HCT116 (cell line): Measurements from ENCODE around the gene CISTR. TPM values are rescaled to one million over a fixed set of nuclear protein-coding genes. Genes with fewer than 3 reads are reported as not detected.

Experiments used
- ATAC-seq: fragments of 200-7000 bp; cut with Tn5 transposase; 2 replicates; pipeline ENCODE4 v1.9.1; 2020; ENCODE audit warnings: mild to moderate bottlenecking, moderate library complexity
- BruUV-seq: library from RNA; stranded (reverse); fragments of 400-500 nt; replicated peaks from 2 replicates; lab custom pipeline; 2021; lab: Mats Ljungman, UMichigan
- CTCF ChIA-PET: fragments of 300-600 bp; sonication (Branson Sonifier 250); formaldehyde crosslinking; loops from one replicate; lab custom pipeline; 2021; ENCODE audit warnings: antibody characterized with exemption; lab: Charles Lee
- POLR2A ChIA-PET: fragments of 300-600, 350-600 bp; sonication (Branson Sonifier 250); formaldehyde crosslinking; loops from one replicate; lab custom pipeline; 2021; ENCODE audit warnings: antibody characterized with exemption; lab: Charles Lee
- RAD21 ChIA-PET, 2 experiments: fragments of 300-600 bp; sonication (Branson Sonifier 250); formaldehyde crosslinking; loops; one replicate each; lab custom pipeline; 2023; ENCODE audit warnings: low total read pairs in 2 of 2; ENCODE audit not compliant: uncharacterized antibody in 2 of 2, unreplicated experiment in 2 of 2, low non-redundant PET in 1 of 2; lab: Charles Lee
- DNase-seq: peaks from one replicate; pipeline ENCODE4 v3.0.0-alpha.2; 2010; ENCODE audit warnings: low read depth, low spot score
- H2AFZ ChIP-seq: fragments of 200-600 bp; shearing (Covaris generic), sonication (generic); 2 replicates; pipeline ENCODE4 v1.6.1; 2017; ENCODE audit warnings: low read depth, mixed run types, mixed read lengths, antibody characterized with exemption, low read length; ENCODE audit not compliant: poor library complexity, severe bottlenecking
- H3K27ac ChIP-seq: 2 replicates; pipeline ENCODE4 v1.5.1; 2012; ENCODE audit warnings: low read depth, low read length
- H3K27me3 ChIP-seq: fragments of 200-600 bp; sonication (generic); 2 replicates; pipeline ENCODE4 v1.6.1; 2016; ENCODE audit warnings: mixed run types, low read length, mixed read lengths; ENCODE audit not compliant: insufficient read depth
- H3K36me3 ChIP-seq, 2 experiments: fragments of 200-500 bp in 1 of 2; fragments of 200-600 bp in 1 of 2; sonication (Bioruptor generic) in 1 of 2; sonication (generic) in 1 of 2; 2 replicates each; pipeline versions ENCODE4 v1.5.1 to v1.6.1; 2014 to 2016; ENCODE audit warnings: low read length in 2 of 2, inconsistent platforms in 1 of 2, mixed read lengths in 1 of 2, mixed run types in 1 of 2; ENCODE audit not compliant: insufficient read depth in 2 of 2, control insufficient read depth in 1 of 2
- H3K4me1 ChIP-seq, 2 experiments: fragments of 200-600 bp in 1 of 2; sonication (generic) in 1 of 2; 2 replicates each; pipeline versions ENCODE4 v1.5.1 to v1.6.1; 2012 to 2017; ENCODE audit warnings: low read length in 2 of 2, inconsistent platforms in 1 of 2, mild to moderate bottlenecking in 1 of 2, mixed read lengths in 1 of 2, mixed run types in 1 of 2, moderate library complexity in 1 of 2; ENCODE audit not compliant: insufficient read depth in 2 of 2, control insufficient read depth in 1 of 2
- H3K4me2 ChIP-seq: fragments of 200-600 bp; sonication (generic); 2 replicates; pipeline ENCODE4 v1.6.1; 2017; ENCODE audit warnings: mixed run types, low read length, mixed read lengths
- H3K4me3 ChIP-seq, 2 experiments: fragments of 200-600 bp in 1 of 2; sonication (generic) in 1 of 2; replicated peaks in 1 of 2; 2 replicates each; pipeline ENCODE4 v1.5.1; 2011 to 2016; ENCODE audit warnings: low read length in 2 of 2, control low read depth in 1 of 2, low read depth in 1 of 2, mild to moderate bottlenecking in 1 of 2, mixed read lengths in 1 of 2, mixed run types in 1 of 2
- H3K79me2 ChIP-seq: fragments of 200-600 bp; sonication (generic); 2 replicates; pipeline ENCODE4 v1.6.1; 2017; ENCODE audit warnings: mild to moderate bottlenecking, mixed run types, low read length, moderate library complexity, mixed read lengths; ENCODE audit not compliant: insufficient read depth
- H3K9ac ChIP-seq: fragments of 200-600 bp; sonication (generic); 2 replicates; pipeline ENCODE4 v1.6.1; 2016; ENCODE audit warnings: low read length, mixed read lengths
- H3K9me2 ChIP-seq: fragments of 200-600 bp; sonication (generic), shearing (Covaris generic); 2 replicates; pipeline ENCODE4 v1.6.1; 2017; ENCODE audit warnings: mixed run types, mild to moderate bottlenecking, moderate library complexity; ENCODE audit not compliant: insufficient read depth
- H3K9me3 ChIP-seq, 2 experiments: fragments of 200-500 bp in 1 of 2; fragments of 200-600 bp in 1 of 2; sonication (Bioruptor generic) in 1 of 2; sonication (generic) in 1 of 2; 2 replicates each; pipeline ENCODE4 v1.6.1; 2014 to 2017; ENCODE audit warnings: low read length in 2 of 2, mixed read lengths in 2 of 2, inconsistent platforms in 1 of 2, low read depth in 1 of 2, mild to moderate bottlenecking in 1 of 2, mixed run types in 1 of 2, moderate library complexity in 1 of 2; ENCODE audit not compliant: control insufficient read depth in 1 of 2, insufficient read depth in 1 of 2
- H4K20me1 ChIP-seq: fragments of 200-600 bp; sonication (generic), shearing (Covaris generic); 2 replicates; pipeline ENCODE4 v1.6.1; 2017; ENCODE audit warnings: mixed run types, mild to moderate bottlenecking, moderate library complexity; ENCODE audit not compliant: insufficient read depth
- ATF3 ChIP-seq: IDR thresholded peaks from 2 replicates; pipeline ENCODE4 v1.6.1; 2012
- CBX3 ChIP-seq: IDR thresholded peaks from 2 replicates; pipeline ENCODE4 v1.6.1; 2012; ENCODE audit warnings: low read depth
- ELF1 ChIP-seq: IDR thresholded peaks from 2 replicates; pipeline ENCODE4 v1.6.1; 2012; ENCODE audit warnings: low read depth, borderline replicate concordance
- EZH2 ChIP-seq: fragments of 200-600 bp; sonication (generic); IDR thresholded peaks from 2 replicates; pipeline ENCODE4 v1.6.1; 2017; ENCODE audit warnings: antibody characterized with exemption, mixed run types
- FOSL1 ChIP-seq: IDR thresholded peaks from 2 replicates; pipeline ENCODE4 v1.6.1; 2012; ENCODE audit warnings: low read depth
- MAX ChIP-seq: IDR thresholded peaks from 2 replicates; pipeline ENCODE4 v1.6.1; 2012
- POLR2A ChIP-seq: IDR thresholded peaks from 2 replicates; pipeline ENCODE4 v1.7.0; 2011; ENCODE audit warnings: borderline replicate concordance; ENCODE audit not compliant: insufficient read depth, insufficient read length; ENCODE audit errors: extremely low read depth
- RAD21 ChIP-seq: IDR thresholded peaks from 2 replicates; pipeline ENCODE4 v1.6.1; 2012; ENCODE audit warnings: low read depth, mild to moderate bottlenecking
- SIN3A ChIP-seq: IDR thresholded peaks from 2 replicates; pipeline ENCODE4 v1.6.1; 2012; ENCODE audit warnings: low read depth
- SP1 ChIP-seq: IDR thresholded peaks from 2 replicates; pipeline ENCODE4 v1.6.1; 2012; ENCODE audit warnings: low read depth
- SRF ChIP-seq: IDR thresholded peaks from 2 replicates; pipeline ENCODE4 v1.6.1; 2012; ENCODE audit warnings: low read depth
- YY1 ChIP-seq: IDR thresholded peaks from 2 replicates; pipeline ENCODE4 v1.6.1; 2011; ENCODE audit warnings: low read length, low read depth, moderate library complexity, mild to moderate bottlenecking; ENCODE audit not compliant: insufficient replicate concordance; ENCODE audit errors: extremely low read depth
- ZBTB33 ChIP-seq: IDR thresholded peaks from 2 replicates; pipeline ENCODE4 v1.6.1; 2011; ENCODE audit warnings: mild to moderate bottlenecking, low read length, moderate library complexity; ENCODE audit not compliant: insufficient replicate concordance; ENCODE audit errors: extremely low read depth
- ZFX ChIP-seq: fragments of 450-650 bp; IDR thresholded peaks from 2 replicates; pipeline ENCODE4 v1.6.1; 2017
- ZNF274 ChIP-seq: fragments of 200-500 bp; sonication (Bioruptor generic); IDR thresholded peaks from 2 replicates; pipeline ENCODE4 v1.6.1; 2014; ENCODE audit warnings: mild to moderate bottlenecking, low read depth, low read length, inconsistent platforms
- intact Hi-C: fragments of 100-400 bp; cut with micrococcal nuclease; formaldehyde crosslinking; loops from 2 replicates; pipeline ENCODE4 v1.10.0; 2022
- total RNA-seq: library from RNA; stranded (reverse); gene quantifications from one replicate; pipeline ENCODE4 v1.2.1, GENCODE V29; 2021; ENCODE audit not compliant: unreplicated experiment

Gene CISTR
- total RNA-seq, 1 experiment from 2014 or later = not detected

GRCh38 chr12:53699678-53700025, 52.1 kb downstream of the CISTR start:
- Histone ChIP-seq H3K9me2 (no peaks in the 10 kb centered on the region), H3K4me2 (no peak overlapping the region), H3K79me2 (no peaks in the 10 kb centered on the region), H3K9me3 (no peaks in the 10 kb centered on the region), H3K4me3 (no peak overlapping the region), H3K36me3 (no peaks in the 10 kb centered on the region), H3K4me1 (peaks cover 13 to 28% of the 10 kb centered on the region in 2 experiments), H3K27ac (no peak overlapping the region), H3K27me3 (peaks cover 8% of the 10 kb centered on the region), H4K20me1 (no peaks in the 10 kb centered on the region), H2AFZ (no peak overlapping the region), H3K9ac (no peak overlapping the region)
- no peak for DNase-seq
- no peak for ATAC-seq
- BruUV-seq = no TSS peak
- ChIA-PET POLR2A (interaction anchor here (0.6 to 1.3 kb wide), 2 partner anchors 46 to 63 kb away, joined by 4 read pairs; no protein-coding TSS in a partner anchor), RAD21 (interaction anchor here in 1 of 2 experiments (1.2 kb wide), 1 partner anchor 48 kb away, joined by 3 read pairs; no protein-coding TSS in a partner anchor), CTCF (interaction anchor here (0.8 to 2.7 kb wide), 4 partner anchors 24 to 58 kb away, joined by 3 to 59 read pairs (median 4); partner anchors contain the start of gene ATP5MC2)
- intact Hi-C loops = loop anchor here (5.0 kb wide), 1 partner anchor 518 kb away; no protein-coding TSS in a partner anchor
- TF ChIP-seq ZBTB33 = no peak
- TF ChIP-seq FOSL1 = no peak
- no peak for TF ChIP-seq EZH2
- no peak for TF ChIP-seq YY1
- no peak for TF ChIP-seq MAX
- no peak for TF ChIP-seq SIN3A
- no peak for TF ChIP-seq ATF3
- no peak for TF ChIP-seq CBX3
- no peak for TF ChIP-seq ELF1
- TF ChIP-seq POLR2A = no peak
- no peak for TF ChIP-seq RAD21
- no peak for TF ChIP-seq ZNF274
- TF ChIP-seq SP1 = no peak
- TF ChIP-seq ZFX = no peak
- TF ChIP-seq SRF = no peak
